Myocyte (in vitro differentiated cells): ENCODE measurements around the gene TNFSF9. TPM values are rescaled to one million over a fixed set of nuclear protein-coding genes. Genes with fewer than 3 reads are reported as not detected.
"Not testable (repeated sequence)": the region's sequence is repeated elsewhere in the genome, so short reads cannot be mapped to it uniquely, and the experiment has no call there.

Experiments used
- DNase-seq: peaks from one replicate; pipeline ENCODE4 v3.0.0-alpha.2; 2012; ENCODE audit warnings: low read depth
- total RNA-seq: library from RNA; depleted of rRNA; stranded (reverse); fragments of >200 nt; gene quantifications from 2 replicates; pipeline ENCODE4 v1.2.3, GENCODE V29; 2014

Gene TNFSF9
- total RNA-seq, 1 donor from 2014 or later, result 7.2 TPM

DNA sequence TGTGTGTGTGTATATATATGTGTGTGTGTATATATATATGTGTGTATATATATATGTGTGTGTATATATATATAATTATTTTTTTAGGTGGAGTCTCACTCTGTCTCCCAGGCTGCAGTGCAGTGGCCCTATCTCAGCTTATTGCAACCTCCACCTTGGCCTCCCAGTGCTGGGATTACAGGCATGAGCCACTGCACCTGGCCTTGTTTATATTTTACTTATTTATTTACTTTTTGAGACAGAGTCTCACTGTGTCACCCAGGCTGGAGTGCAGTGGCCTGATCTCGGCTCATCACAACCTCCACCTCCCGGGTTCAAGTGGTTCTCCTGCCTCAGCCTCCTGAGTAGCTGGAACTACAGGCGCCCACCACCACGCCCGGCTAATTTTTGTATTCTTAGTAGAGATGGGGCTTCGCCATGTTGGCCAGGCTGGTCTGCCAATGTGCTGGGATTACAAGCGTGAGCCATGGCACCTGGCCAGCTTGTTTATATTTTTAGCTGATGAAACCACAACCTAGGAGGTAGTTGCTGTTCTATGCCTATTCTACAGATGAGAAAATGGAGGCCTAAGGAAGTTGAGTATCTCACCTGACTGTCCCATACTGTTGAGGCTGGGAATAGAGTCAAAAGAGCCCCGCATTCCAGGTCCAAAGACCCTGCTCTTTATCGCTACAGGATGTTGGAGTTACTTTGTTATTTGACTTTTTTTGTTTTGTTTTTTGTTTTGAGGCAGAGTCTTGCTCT, 22.6 kb upstream of the TNFSF9 start:
- DNase-seq, result not testable (repeated sequence)

DNA sequence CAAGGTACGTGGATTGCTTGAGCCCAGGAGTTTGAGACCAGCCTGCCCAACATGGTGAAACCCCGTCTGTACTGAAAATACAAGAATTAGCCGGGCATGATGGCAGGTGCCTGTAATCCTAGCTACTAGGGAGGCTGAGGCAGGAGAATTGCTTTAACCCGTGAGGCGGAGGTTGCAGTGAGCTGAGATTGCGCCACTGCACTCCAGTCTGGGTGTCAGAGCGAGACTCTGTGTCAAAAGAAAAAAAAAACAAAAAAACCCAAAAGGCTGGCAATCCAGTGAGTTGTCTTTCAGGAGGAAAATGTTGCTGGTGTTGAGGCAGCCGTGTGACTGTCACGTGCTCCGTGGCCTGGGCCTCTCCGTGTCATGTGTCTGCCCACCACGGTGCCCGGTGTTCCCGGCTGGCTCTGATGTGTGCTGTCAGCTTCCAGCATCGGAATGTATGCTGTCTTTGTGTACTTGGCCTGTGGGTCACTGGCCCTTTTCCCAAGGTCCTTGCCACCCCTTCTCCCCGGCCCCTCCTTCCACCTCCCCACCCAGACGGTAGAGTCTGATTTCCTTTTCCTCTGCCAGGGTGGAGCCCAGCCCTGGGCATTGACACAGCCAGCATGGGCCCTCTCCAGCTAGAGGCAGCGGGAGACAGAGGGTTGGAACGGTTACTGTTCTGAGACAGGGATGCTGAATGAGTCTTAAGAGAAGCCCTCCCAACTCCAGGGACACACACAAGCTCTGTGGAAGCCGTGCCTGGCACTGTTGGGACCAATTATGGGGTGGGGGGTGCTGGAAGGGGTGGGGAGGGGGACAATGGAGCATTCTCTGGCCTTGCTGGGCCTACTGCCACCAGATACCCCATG, 21.5 kb upstream of the TNFSF9 start:
- DNase-seq, result no peak

DNA sequence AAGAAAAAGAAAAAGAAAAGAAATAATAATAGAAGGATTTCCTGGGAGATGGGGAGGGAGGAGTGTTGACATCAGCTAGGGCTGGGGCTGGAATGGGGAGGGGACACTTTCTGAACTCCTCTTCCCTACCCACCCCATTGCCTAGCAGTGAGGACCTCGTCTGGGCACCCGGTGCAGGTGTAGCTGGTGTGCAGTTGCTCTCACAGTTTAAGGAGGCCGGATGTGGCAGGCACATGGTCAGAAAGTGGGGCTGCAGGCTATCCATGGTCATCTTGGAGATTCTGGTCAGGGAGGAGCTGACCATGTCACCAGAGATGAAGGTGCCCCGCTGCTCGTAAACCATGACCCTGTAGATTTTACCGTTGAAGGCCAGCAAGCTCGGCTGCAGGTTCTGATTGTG, 20.2 kb upstream of the TNFSF9 start:
- DNase-seq, result no peak

DNA sequence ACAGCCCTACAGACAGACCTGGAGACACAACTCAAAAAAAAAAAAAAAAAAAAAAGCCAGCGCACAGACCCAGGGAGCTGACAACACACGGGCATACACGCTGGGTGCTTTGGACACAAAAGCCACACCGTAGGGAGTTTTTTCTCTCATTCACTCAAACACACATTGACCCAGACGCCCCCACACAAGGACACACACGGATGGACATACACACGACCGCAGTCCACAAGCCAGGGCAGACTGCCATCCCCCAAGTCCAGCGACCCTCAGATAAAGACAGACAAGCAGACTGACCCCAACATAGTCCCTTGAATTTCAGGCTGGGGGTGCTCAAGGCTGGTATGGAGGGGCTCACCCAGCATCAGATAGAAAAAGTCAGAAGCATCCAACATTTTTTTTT, 16.7 kb upstream of the TNFSF9 start:
- no peak for DNase-seq

DNA sequence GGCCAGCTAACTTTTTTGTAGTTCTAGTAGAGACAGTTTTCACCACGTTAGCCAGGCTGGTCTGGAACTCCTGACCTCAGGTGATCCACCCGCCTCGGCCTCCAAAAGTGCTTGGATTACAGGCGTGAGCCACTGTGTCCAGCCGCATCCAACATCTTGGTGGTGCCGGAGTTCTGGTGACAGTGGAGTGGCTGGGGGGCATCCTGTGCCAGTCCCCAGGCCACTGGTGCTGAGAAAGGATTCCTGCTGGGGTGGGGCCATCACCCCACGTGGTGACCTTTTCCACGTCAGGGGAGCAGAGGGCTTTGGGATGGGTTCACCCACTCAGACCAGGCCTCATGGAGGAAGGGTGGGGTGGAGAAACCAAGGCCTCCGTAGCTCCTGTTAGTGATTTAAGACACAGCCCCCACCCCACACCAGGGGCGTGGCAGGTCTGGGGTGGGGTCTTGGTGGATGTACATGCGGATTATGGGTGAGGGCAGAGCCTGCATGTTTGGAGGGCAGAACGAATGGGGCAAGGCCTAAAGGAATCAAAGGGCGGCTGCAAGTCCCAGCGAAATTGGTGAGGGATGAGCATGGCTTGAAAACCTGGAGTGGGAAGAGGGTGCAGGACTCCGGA, 15.8 kb upstream of the TNFSF9 start:
- no peak for DNase-seq

DNA sequence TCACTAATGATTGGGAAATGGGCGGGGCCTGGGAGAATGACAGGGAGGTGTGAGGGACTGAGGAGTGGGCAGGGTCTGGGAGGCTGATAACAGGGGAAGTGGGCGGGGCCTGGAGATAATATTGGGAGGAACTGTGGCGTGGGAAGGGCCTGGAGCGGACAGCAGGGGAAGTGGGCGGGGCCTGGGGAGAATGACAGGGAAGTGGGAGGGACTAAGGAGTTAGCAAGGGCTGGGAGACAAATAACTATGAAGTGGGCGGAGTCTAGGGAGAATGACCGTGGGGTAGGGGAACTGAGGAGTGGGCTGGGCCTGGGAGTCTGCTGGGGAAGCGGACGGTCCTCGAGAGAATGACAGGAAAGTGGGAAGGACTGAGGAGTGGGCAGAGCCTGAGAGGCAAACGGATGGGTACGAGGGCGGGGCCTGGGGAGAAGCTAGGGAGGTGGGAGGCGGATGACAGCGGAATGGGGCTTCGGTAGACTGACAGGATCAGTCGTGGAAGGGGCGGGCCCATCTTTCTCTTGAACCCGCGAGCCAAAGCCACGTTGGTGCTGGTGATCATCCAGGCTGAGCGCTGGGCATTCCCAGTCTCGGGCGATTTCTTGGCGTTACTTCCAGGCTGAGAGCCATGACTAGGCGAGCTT, 14.7 kb upstream of the TNFSF9 start:
- DNase-seq, result peak; percentile 86

DNA sequence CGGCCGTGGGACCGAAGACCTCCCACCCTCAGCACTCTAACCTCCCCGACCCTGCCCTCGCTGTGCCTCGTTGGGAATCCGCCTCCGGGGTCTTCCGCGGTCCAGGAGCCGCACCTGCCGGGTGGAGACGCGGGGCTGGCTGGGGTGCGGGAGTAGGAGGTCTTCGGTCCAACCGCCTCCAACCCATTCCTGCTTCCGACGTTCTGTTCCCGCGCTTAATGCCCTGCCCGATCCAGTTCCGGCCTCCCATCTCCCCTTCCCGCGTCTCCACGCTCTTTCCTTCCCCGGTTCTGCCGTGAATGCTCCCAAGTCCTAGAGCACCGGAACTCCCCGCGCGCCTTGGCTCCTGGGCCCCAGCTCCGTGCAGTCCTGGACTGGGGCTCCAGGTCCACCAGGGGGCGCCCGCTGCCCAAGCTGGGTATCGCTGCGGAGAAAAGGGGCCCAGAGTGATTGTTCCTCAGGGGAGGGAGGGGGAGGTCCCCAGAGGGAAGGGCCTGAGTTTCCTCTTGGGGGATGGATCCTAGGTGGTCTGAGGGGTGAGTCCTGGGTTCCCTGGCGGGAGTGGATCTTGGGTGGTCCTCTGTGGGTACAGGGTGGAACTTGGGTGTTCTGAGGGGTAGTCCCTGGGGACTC, 14.1 kb upstream of the TNFSF9 start:
- DNase-seq, result peak; percentile 86

DNA sequence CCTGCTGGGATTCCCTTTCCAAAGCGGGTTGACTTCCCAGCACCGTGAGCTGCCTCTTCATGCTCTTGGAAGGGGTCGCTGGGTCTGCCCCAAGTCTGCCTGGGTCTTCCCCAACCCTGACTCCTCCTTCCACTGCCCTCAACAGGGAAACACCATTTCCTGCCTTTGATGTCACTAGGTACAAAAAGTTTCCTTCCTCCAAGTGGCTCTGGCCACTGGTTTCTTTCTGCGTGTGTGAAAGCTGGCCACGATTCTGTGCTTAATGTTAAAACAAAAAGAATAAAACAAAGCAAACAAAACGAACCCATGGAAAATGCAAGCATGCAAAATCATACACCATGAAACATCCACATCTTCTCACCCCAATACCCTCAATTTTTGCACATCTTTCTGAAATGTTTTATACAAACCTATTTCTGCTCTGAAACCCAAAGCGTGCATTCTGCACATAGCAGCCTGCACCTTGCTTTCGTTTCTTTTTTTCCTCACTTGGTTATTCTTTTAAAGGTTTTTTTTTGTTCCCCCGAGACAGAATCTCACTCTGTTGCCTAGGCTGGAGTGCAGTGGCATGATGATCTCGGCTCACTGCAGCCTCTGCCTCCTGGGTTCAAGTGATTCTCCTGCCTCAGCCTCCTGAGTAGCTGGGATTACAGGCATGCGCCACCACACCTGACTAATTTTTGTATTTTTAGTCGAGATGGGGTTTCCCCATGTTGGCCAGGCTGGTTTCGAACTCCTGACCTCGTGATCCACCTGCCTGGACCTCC, 12.5 kb upstream of the TNFSF9 start:
- DNase-seq, result no peak

DNA sequence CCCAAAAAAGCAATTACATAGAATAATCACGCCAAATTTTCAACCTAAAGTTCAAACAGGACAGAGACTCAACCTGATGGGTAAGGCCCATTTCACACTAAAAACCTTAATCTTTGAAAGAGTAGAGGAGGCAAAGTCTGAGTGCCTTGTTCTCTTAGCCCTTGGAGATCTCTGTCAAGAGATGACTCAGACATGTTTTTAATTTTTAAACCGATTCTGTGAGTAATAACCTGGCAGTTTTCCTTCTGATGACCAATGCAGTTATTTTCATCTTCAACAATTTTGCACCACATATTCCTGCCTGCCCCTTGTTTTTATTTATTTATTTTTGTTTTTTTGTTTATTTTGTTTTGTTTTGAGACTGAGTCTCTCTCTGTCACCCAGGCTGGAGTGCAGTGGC, 11.5 kb upstream of the TNFSF9 start:
- peak; percentile 70 for DNase-seq

DNA sequence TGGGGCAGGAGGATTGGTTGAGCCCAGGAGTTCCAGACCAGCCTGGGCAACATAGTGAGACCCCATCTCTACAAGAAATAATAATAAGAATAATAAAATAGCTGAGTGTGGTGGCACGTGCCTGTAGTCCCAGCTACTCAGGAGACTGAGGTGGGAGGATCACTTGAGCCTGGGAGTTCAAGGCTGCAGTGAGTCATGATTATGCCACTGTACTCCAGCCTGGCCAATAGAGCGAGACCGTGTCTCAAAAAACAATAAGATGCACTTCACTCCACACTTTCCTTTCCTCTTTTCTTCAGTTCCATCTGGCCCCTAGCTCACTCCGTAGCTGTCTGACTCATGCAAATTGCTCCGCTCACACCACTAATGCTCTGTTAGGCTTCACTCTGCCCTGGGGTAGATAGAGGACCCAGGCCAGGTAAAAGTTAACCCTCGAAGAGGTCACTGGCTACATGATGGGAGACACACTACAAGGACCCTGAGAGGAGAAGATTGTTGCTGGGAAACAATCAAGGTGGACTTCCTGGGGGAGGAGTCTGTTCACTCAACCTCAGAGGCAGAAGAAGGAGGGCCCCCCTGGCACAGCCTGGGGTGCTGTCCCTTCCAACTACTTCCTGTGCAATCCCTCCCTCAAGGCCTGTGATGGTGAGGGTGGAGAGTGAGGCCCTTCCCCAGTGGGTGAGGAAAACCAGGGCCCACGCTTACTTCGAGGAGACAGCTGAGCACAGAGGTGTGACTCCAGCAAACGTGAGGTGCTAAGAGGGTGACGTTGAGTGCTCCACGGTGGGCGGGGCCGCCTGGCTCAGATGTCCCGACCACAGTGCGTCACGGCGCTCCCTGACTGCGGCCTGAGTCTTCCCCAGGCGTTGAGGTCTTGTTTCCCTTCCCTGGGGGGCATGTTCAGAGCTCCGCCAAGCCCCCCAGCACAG, 8.8 kb upstream of the TNFSF9 start:
- DNase-seq, result no peak

DNA sequence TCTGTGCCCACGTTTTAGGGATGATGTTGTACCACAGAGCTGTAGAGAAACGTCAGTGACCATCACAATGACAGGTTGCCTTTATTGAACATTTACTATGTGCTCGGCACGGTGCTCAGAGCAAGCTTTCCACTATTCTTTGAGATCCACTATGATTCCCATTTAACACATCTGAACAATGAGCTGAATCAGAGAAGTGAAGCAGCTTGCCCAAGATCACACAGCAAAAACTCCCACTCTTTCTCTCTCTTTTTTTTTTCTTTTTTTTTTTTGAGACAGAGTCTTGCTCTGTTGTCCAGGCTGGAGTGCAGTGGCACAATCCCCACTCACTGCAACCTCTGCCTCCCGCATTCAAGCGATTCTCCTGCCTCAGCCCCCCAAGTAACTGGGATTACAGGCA, 8.1 kb upstream of the TNFSF9 start:
- DNase-seq, result no peak

DNA sequence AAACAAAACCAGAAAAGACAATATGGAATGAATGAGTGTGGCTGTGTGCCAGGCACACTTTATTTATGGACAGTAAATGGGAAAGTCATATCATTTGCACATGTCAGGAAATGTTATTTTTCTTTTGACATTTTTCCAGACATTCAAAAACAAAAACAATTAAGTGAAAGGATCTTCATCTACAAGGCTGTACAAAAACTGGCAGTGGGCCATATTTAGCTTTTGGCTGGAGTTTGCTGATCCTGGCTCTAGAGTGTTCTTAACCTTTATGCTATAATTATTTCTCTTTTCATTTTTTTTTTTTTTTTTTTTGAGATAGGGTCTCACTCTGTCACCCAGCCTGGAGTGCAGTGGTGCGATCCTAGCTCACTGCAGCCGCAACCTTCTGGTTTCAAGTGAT, 6.5 kb upstream of the TNFSF9 start:
- no peak for DNase-seq

DNA sequence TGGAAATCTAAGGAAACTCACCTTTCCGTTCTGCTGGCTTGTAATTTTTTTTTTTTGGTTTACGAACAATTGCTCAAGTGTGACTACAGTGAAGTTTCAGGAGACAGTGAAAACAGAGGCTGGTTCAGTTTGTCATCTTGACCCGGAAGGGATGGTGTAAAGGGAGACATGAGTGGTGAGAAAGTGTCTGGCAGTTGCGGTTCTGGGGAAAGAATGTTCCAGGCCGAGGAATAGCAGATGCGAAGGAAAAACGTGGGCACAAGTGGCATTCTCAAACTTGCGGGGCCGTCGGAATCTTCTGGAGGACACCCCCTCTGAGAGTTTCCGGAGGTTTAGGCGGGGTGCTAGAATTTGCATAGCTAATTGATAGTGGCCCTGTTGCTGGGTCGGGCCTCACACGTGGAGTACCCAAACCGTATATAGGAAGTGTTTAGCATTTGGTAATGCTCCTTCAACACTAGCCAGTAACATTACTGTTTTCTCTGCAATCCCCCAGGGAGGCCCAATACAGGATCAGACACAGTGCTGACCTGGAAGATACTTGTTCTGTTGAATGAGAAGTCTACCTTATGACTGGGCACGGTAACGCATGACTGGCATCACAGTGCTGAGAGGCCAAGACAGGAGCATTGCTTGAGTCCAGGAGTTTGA, 2.8 kb upstream of the TNFSF9 start:
- DNase-seq, result no peak

DNA sequence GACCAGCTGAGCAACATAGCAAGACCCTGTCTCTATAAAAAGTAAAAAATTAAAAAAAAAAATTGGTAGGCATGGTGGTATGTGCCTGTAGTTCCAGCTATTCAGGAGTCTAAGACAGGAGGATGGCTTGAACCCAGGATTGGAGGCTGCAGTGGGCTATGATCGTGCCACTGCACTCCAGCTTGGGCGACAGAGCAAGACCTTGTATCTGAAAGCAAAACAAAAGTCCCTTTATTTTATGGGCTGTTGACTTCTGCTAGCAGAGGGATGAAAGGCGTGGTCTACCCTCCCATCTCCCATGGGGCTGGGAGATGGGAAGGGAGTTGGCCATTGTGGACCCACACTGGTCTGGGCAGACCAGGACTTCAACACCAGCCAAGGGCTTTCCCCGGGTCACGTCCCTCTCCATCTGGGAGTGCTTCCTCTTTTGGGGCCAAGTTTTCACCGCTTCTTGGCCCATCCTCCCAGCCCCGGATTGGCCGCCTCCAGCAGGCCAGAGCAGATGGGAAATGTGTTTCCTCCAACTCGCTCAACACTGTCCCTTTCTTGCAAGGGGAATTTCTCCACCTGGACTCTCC, 2.2 kb upstream of the TNFSF9 start:
- no peak for DNase-seq

DNA sequence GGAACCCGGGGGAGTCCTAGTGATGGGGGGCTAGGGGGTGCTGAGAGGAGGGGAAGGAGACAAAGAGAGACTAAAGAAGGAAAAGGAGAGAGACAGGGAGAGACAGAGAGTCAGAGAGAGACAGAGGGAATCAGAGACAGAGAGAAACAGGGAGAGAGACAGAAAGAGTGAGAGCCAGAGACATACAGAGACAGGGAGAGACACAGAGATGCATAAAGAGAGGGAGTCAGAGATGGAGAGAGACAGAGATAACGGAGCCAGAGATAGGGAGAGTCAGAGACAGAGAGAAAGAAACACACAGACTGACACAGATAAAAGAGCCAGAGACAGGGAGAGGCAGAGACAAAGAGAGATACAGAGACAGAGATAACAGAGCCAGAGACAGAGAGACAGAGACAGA, 1.5 kb upstream of the TNFSF9 start:
- DNase-seq, result no peak

DNA sequence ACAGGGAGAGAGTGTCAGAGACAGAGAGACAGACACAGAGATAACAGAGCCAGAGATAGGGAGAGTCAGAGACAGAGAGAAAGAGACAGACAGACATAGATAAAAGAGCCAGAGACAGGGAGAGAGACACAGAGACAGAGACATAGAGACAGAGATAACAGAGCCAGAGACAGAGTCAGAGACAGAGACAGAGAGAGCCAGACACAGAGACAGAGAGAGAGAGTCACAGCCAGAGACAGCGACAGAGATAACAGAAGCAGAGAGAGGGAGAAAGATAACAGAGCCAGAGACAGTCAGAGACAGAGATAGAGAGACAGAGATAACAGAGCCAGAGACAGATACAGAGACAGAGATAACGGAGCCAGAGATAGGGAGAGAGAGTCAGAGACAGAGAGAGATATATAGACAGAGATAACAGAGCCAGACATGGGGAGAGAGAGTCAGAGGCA, 865 bp upstream of the TNFSF9 start:
- DNase-seq, result no peak

DNA sequence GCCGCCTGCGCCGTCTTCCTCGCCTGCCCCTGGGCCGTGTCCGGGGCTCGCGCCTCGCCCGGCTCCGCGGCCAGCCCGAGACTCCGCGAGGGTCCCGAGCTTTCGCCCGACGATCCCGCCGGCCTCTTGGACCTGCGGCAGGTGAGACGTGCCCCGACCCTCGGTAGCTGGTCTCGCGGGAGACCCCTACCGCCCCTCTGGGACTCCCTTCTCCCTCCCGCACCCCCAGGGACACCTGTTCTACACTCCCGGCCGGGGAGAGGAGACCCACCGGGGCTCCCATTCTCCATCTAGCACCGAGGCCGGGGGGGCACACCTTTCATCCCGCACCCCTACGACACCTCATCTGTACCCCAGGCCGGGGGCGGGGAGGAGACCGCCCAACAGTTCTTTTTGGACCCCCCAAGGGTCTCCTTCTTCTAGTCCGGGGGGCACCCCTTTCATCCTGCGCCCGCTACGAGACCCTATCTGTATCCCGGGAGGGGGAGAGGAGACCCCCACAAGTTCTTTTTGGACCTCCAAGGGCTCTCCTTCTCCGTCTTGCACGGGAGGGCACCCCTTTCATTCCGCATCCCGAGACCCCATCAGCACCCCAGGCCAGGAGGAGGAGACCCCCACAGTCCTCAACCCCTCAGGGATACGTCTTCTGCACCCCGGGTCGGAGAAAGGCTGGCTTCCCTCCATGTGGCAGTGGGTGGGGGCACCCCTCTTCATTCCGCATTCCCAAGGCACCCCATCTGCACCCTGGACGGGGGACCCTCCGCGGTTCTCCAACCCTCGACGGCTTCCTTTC, 533 bp downstream of the TNFSF9 start:
- no peak for DNase-seq

DNA sequence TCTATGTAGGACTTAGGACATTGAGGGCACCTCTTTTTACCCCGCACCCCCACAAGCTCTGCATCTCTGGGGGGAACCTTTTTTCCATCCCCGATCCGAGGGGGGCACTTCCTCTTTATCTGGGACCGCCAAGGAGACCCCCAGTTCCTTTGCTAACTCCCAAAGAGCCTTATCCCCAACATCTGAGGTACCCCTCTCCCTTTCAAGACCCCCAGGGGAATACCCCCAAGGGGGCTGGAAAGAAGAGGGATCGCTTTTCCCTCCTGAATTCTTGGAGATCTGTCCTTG, 1.1 kb downstream of the TNFSF9 start:
- no peak for DNase-seq
